ENCODE data around the gene KCTD3. TPM values are rescaled to one million over a fixed set of nuclear protein-coding genes. Genes with fewer than 3 reads are reported as not detected.

KCTD3 gene
- total and polyA plus RNA-seq, 2 of the 13 experiments (the other 11 are each of a cell fraction or from before 2014, with no cell fraction given) = 49.8 to 68.1 TPM

GRCh38 chr1:215566556-215567490 lies at the start of gene KCTD3 (continued):
- TF ChIP-seq NR1H2 (CRISPR knock-in tag; IDR thresholded peaks at IDR 0.05; ENCODE audit: borderline replicate concordance, low read depth) (no peak), ELK4 (CRISPR knock-in tag; IDR thresholded peaks at IDR 0.05; ENCODE audit: borderline replicate concordance) (no peak), TBP (CRISPR knock-in tag; IDR thresholded peaks at IDR 0.05) (no peak), ZNF747 (CRISPR knock-in tag; IDR thresholded peaks at IDR 0.05; ENCODE audit: borderline replicate concordance) (peak; percentile 69; the same call in 1 of the 2 replicates), HOXD1 (CRISPR knock-in tag; IDR thresholded peaks at IDR 0.05) (peak; percentile 57; the same call in 1 of the 2 replicates), BRF2 (CRISPR knock-in tag; IDR thresholded peaks at IDR 0.05) (no peak), NFIB (CRISPR knock-in tag; IDR thresholded peaks at IDR 0.05; ENCODE audit: borderline replicate concordance) (no peak), ATF5 (CRISPR knock-in tag; IDR thresholded peaks at IDR 0.05; ENCODE audit: low read depth) (no peak), THAP7 (CRISPR knock-in tag; IDR thresholded peaks at IDR 0.05) (0 out of 2 replicates have a peak, but pooled peaks have one; percentile 23), GRHL1 (CRISPR knock-in tag; conservative IDR thresholded peaks at IDR 0.05) (no peak), ZNF7 (CRISPR knock-in tag; IDR thresholded peaks at IDR 0.05) (no peak), SMAD3 (CRISPR knock-in tag; IDR thresholded peaks at IDR 0.05) (peak; percentile 48; the same call in 1 of the 2 replicates), ZNF318 (CRISPR knock-in tag; IDR thresholded peaks at IDR 0.05) (no peak)

All from HepG2 (cell line).